NCI-H82 treated with DMSO at 0.1 percent for 48 hours (cell line): ENCODE measurements around the gene MDN1.

Experiments
- DNase-seq: peaks from one replicate; lab custom pipeline; 2025; ENCODE audit not compliant: unreplicated experiment; lab: John Stamatoyannopoulos, UW

Gene MDN1

DNA sequence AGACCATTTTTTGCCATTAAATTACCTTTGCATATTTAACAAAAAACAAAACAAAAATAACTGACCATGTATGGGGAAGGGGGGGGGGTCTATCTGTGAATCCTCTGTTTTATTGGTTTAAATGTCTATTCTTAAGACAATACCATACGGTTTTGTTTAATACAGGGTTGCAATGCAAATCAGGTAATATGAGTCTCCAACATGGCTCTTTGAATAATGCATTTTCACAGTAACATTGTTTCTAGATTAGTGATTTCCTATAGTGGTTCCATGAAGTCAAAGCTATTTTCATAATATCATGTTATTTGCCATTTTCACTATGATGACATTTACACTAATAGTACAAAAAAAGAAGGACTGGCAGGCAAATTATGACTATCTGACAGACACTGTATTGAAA is 116.3 kb downstream of the MDN1 start:
- DNase-seq = no peak

DNA sequence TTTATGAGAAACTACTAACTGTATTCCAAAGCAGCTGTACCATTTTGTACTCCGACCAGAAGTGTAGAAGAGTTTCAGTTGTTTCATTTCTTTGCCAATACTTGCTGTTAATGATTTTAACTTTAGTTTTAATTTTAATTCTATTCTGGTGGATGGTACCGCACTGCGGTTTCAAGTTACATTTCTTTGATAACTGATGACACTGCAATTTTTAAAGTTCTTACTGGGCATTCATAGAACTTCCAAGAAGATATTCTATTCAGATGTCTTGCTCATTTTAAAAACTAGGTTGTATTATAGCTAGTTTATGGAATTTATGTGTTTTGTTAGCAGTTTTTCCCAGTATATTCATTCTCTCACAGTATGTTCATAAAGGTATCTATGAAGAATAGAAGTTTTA is 117.2 kb downstream of the MDN1 start:
- no peak for DNase-seq

DNA sequence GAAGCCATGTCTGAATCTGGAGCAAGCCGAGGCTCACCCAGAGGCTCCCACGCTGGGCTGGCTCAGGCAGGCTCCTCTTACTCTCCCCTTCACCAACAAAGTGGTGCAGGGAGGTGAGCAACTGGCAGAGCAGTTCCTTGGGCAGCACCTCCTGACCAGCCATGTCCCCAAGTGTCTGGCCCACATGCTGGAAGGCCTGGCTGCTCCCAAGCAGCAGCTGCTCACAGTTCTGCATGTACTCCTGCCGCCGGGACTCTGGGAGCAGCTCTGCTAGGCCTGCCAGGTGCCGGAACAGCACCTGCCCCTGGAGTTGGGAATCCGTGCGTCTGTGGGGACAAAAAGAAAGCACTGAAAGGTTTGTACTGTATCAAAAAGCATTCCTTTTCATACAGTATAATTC is 123.9 kb downstream of the MDN1 start:
- no peak for DNase-seq

DNA sequence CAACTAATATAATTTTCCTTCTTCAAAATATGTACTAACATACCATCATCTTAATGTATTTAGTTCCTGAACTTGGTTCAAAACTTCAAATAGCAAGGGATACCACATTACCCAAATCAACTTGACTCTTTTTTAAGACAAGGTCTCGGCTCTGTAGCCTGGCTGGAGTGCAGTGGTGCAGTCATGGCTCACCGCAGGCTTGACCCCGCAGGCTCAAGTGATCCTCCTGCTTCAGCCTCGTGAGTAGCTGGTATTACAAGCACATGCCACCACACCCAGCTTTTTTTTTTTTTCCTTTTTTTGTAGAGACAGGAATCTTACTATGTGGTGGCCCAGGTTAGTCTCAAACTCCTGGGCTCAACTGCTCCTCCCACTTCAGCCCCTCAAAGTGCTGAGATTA is 125.2 kb downstream of the MDN1 start:
- DNase-seq = no peak

DNA sequence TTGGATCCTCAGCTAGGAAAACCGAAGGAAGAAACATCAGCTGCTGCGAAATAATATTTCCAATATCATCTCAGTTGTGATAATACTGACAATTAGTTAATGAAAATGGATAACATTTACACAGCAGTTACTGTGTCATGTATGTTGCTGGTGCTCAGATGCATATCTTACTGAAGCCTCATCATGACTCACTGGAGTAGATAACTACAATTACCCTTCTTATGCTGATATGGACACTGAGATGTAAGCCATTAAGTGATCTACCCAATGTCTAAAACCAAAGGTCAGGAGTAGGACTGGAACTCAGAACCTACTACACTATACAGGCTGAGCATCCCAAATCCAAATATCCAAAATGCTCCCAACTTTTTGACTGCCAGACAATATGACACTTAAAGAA is 126.4 kb downstream of the MDN1 start:
- DNase-seq = no peak

DNA sequence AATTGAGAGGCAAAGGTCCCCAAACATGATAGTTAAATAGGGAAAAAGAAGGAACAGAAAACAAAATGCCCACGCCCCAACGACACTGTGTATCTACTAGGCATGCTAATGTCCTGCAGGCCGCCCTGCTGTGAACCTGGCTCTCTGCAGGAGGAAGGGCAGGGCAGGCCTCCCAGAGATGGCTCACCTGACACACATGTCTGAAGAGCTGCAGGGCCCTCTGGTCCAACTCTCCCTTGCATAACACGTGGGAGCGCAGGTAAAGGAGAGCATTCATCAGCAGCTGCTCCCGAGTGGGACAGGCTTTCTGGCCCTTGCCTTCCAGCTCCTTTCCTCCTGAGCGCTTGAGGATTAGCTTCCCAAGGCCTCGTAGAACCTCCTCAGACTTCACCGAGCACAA is 127.3 kb downstream of the MDN1 start:
- DNase-seq = no peak

DNA sequence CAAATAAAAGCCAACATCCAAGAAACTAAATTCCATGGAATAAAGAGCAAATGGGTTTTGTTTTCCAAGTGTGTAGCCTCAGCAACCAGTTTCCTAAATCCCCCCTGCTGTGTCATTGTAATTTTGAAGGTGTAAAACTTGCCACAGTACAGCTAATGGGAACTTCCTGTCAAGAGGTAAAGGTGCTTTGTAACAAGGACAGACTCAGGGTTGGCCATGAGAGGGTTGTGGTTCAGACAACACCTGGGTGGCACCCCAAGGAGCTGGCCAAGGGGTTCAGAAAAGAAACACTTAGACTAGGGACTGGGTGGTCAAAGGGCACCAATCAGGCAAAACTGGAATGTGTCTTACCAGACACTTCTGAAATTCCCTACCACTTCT is 128.7 kb downstream of the MDN1 start:
- no peak for DNase-seq

DNA sequence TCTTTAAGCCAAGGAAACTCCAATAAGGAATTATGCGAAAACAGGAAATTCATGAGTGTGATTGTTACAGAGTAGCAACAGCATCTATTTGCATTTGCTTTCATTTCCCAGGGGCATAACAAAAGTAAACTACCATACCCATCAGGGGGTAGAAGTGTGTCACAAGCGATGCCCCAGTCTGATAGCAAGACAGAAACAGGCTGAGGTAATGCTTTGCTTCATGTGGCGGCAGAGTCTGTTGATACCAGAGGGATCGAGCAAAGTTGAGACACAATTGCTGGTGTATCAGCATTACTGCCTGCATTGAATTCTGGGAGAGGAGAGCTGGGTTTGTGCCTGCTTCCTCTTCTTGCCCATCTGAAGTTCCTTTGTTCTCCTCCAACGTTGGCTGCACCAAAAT is 129.9 kb downstream of the MDN1 start:
- DNase-seq = no peak

DNA sequence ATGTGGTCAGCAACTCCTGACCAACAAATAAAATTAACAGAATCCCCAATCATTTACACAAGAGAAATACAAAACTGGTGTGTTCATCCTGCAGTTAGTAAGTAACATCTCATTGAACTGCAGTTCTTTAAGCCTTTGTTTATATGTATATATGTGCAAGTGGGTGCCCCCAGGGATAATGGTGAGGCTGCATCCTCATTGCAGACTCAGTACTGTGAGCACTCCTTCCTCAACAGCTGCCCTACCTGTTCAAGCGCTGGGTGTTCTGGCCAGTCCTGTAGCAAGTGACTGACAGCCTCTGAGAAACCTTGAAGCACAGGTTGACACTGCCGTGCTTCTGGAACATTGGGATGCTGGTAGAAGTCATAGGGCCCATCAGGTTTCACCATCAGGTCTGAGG is 131.3 kb downstream of the MDN1 start:
- no peak for DNase-seq

DNA sequence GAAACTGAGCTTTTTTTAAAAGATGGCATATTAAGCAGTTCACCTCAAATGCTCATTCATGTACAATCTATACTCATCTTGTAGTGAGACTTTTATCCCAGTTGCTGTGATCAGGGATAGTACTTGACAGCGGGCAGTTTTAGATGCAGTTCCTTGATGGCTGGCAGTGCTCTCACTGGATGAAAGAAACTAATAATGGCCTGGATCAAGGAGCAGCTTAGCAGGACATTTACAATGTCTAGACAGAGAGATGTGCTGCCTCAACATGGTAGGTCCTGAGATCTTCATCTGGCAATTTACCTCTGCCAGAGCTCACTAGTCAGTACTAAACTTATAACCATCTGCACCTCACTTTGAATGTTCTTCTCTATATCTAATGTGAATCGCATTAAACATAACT is 134.3 kb downstream of the MDN1 start:
- no peak for DNase-seq

DNA sequence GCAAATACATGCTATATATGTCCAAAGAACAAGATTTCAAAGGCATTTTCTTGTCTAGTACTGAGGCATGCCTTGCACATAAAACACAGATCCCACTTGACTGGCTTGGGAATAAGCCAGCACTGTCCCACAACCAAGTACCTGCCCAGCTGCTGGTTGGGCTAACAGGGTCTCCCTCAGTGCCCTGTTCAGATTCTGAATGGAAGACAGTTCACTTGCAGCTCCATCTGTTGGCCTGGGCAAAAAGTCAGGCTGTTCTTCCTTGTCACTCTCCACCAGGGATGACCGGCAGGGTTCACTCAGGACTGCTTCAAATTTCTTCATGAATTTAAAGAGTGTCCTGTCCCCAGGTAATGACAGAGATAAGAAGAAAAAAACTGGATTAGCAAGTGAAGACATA is 136.6 kb downstream of the MDN1 start:
- no peak for DNase-seq

DNA sequence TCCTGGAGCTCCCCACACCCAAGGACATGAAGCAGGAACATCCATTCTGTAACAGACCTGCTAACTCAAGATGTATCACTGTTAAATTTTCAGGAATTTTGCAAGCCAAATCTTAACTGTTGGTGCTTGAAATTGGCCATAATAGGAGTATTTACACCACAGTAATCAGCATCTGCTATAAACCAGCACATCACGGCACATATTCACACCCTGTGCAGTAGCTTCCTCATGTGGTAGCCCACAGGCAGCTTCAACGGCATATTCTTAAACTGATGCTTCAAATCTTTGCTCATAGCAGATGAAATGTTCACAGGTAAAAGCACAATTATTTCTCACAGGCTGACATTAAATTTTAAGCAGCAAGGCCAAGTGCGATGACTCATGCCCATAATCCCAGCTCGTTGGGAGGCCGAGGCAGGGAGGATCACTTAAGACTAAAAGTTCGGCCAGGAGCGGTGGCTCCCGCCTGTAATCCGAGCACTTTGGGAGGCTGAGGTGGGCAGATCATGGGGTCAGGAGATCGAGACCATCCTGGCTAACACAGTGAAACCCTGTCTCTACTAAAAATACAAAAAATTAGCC is 137.5 kb downstream of the MDN1 start:
- DNase-seq = no peak

DNA sequence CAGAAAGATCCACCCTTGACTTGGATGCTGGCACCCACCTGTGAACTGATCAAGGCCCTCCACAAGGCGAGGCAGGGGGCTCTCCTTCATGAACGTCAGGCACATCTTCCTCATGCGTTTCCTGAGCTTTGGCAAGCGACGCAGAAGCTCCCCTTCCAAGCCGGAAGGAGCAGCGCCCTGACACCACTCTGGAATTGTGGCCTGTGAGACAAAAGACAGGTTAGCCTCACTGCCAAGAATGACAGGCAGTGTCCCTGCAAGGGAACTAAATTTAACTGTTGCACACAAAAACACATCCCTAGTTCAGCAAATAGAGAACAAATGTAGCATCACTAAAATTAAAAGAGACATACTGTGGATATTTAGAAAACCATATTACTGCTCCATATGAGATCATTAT is 139.0 kb downstream of the MDN1 start:
- no peak for DNase-seq

DNA sequence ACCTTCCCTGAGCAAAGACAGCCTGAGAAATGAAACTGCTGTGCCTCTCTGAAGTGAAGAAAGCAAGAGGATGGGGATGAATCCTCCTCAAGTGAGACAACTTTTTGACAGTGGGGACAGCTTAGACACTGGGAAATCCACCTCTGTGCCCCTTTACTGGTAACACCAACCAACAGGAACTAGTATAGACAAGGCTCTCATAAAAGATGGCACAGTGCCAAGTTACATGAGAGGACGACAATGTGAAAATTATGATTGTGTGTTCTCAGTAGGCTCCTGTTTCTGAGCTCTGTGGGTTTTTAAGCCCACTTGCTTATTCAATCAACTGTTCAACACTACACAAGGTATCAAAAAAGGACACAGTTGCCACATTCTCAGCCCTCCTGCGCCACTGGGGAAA is 139.4 kb downstream of the MDN1 start:
- no peak for DNase-seq

DNA sequence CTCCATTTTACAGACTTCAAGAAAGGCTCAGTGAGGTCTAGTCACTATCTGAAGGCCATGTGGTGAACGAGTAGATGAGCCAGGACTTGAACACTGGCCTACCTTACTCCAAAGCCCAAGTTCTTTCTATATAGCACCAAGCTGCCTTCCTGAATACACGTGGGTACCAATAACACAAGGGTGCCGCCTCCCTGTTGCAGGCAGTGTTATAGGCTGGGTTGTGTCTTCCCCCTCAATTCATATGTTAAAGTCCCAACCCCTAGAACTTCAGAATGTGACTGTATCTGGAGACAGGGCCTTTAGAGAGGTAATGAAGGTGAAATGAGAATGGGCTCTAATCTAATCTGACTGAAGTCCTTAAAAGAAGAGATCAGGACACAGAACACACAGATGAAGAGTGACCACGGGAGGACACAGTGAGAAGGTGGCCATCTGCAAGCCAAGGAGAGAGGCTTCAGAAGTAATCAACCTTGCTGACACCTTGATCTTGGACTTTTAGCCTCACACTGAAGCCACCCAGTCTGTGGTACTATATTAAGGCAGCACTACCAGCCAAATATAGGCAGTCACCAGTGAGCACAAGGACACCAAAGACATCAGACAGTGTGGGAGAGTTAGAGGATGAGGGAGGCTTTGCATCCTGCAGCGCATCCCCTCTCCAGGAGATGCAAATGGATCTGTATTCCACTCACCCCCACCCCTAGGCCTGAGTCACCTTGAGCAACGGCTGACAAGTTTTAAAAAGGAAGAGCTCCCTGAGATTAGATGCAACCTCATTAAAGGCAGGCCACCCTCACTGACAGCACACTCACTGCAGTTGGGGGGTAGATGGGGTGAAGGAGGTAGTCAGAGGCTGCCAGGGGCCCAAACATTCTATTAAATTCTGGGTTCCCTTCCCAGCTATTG is 140.1 kb downstream of the MDN1 start:
- no peak for DNase-seq

DNA sequence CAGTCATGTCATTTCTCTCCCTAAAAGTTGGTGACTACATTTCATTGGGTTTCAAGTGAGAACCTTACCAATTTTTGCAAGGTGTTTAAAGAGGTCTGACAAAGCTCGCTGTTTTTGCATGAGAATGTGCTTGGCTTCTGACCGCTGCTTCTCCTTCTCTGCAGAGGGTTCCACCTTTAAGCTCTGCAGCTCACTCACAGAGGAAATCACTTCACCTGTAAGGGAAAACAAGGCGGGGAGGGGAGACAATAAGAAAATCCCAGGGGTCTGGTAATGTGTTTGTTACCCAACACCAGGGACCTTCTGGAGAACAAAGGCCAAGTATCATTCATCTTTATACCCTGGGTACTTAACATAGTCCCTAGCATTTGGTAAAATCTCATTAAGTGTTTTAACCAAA is 141.1 kb downstream of the MDN1 start:
- DNase-seq = no peak

DNA sequence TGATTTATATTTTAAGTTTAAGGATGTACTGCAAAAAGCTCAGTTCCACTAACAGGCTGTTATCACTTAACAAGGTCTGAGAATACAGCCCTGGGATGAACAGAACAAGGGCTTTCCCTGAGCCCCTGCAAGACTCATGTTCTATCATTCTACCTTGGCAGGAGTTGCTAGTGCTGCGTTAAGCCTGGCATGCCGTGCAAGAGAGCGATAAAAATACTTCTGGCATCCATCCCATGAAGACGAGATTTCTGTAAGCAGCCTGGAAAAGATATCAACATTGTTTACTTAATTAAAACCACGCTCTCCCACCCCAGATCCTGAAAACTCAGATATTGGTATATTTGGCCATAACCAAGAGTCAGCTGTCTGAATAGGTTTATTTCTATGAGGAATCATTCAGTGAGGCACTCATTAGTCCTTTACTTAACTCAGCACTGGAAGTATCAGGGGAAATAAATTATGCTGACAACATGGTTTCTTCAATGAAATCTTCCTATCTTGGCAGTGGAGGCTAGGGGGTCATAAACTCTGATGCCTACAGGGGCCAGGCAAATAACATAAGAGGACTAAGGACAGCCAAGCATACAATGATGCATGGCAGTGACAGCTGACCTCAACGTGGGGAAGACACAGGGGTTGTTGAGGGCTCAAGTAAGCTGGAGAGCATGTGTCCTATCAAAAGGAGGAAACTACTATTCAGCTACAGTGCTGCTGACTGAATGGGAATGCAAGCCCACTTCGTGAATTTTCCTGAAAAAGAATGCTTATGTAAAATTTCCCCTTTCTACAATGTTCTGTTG is 143.4 kb downstream of the MDN1 start:
- DNase-seq = no peak

DNA sequence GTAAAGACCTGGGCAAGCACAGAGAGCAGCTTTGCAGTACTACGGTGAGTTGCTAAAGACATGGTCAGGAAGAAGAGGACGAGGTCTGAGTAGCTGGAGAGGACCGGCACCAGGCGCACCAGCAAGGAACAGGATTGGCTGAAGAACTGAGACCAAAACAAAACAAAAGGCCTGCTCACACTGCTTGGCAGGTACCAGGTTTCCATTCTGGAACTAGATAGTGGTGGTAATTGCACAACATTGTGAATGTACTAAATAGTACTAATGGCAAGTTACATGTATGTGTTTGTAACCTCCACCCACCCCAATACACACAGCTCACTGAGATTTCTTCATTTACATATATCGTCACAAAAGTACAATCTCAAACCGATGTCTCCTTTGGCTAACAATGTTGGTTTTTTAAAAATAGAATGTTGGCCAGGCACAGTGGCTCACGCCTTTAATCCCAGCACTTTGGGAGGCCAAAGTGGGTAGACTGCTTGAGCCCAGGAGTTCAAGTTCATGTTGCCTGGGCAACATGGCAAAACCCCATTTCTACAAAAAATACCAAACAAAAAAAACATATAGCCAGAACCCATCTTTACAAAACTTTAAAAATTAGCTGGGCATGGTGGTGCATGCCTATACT is 148.5 kb downstream of the MDN1 start:
- no peak for DNase-seq

DNA sequence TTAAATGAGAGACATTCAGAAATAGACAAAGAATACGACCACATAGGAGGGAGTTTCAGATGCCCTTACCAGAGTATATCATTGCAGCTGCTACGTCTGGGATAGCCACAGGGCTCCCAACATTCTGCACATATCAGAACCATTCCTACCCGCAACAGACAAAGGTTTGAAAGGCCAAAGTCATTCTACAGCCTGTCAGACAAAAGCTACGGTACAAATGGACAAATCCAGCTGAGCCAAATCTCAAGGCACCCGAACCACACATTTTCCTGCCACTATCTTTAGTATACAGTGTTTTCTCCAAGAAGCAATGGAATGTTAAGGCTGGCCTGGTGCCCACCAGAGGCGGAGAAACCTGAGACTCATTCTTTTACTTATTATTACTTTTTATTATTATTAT is 150.6 kb downstream of the MDN1 start:
- DNase-seq = no peak

DNA sequence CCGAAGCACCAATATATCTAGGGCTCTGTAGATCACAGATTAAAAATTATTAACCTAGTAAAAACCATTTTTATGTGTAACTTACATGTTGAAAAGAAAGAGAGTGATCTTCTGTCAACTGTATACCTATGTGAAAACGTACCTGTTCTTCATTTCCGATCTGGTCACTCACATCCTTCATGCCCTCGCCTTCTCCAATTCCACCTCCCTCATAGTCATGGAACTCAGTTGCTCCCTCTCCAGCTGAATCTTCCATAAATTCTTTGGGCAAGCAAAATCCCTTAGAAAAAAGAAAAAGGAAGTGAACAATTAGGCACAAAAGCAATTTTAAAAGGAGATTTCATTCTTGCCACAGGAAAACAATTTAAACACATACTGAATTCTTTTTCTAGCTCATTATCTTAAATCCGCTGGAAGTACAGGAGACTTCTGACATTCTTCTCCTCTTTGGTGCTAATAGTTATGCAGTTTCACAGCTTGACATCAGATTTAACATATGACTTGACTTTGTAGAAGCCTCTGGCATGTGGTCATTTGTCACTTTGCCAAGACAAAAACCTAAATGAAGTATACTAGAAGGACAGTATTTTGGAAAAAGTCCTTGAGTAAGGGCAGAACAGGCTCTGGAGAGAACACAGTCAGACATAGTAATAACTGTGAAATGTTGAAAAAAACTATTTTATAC is 151.6 kb downstream of the MDN1 start:
- DNase-seq = no peak

DNA sequence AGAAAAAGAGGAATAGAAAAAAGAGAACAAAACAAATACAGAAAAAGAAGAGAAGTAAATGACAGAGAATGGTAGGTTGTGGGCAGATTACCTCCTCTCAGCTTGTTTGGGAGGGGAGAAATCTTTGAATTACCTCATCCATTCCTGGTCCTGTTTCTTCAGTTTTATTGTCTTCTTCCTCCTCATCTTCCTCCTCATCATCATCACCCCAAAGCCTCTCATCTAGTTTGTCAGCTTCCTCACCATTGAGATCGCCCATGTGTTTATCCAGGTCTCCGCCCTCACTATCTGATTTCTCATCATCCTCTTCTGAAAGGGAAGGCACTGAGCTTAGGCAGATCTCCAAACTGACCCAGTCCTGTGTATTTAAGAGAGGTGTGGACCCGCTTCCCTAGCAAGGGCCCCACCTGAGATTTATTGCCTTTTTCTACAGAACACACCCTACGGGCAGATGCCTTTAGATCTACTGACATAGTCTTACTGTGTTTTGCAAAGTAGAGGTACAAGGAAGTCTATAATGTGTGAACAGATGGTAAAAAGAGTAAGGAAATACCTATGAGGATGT is 156.9 kb downstream of the MDN1 start:
- no peak for DNase-seq
